Retinal pigment epithelial cell (primary cell): ENCODE measurements around the gene SLC47A1.
"Not testable (repeated sequence)": the region's sequence is repeated elsewhere in the genome, so short reads cannot be mapped to it uniquely, and the experiment has no call there.

Experiments
- DNase-seq: peaks from one replicate; pipeline ENCODE4 v3.0.0-alpha.2; 2010; ENCODE audit warnings: low read depth
- H3K4me3 ChIP-seq: 2 replicates; pipeline ENCODE4 v1.5.1; 2011; ENCODE audit warnings: mild to moderate bottlenecking, low read length, control low read depth, moderate library complexity
- TF ChIP-seq, protein P1 (sequence below): conservative IDR thresholded peaks from 2 replicates; pipeline ENCODE4 v1.5.1; 2011; ENCODE audit warnings: low read depth, low read length, control low read depth, inconsistent platforms

SLC47A1 gene

GRCh38 chr17:19494961-19495806 is 38.5 kb upstream of the SLC47A1 start:
- DNase-seq, result no peak
- TF ChIP-seq, protein P1, sequence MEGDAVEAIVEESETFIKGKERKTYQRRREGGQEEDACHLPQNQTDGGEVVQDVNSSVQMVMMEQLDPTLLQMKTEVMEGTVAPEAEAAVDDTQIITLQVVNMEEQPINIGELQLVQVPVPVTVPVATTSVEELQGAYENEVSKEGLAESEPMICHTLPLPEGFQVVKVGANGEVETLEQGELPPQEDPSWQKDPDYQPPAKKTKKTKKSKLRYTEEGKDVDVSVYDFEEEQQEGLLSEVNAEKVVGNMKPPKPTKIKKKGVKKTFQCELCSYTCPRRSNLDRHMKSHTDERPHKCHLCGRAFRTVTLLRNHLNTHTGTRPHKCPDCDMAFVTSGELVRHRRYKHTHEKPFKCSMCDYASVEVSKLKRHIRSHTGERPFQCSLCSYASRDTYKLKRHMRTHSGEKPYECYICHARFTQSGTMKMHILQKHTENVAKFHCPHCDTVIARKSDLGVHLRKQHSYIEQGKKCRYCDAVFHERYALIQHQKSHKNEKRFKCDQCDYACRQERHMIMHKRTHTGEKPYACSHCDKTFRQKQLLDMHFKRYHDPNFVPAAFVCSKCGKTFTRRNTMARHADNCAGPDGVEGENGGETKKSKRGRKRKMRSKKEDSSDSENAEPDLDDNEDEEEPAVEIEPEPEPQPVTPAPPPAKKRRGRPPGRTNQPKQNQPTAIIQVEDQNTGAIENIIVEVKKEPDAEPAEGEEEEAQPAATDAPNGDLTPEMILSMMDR, result no peak
- no peak overlapping the region for H3K4me3 ChIP-seq

DNA sequence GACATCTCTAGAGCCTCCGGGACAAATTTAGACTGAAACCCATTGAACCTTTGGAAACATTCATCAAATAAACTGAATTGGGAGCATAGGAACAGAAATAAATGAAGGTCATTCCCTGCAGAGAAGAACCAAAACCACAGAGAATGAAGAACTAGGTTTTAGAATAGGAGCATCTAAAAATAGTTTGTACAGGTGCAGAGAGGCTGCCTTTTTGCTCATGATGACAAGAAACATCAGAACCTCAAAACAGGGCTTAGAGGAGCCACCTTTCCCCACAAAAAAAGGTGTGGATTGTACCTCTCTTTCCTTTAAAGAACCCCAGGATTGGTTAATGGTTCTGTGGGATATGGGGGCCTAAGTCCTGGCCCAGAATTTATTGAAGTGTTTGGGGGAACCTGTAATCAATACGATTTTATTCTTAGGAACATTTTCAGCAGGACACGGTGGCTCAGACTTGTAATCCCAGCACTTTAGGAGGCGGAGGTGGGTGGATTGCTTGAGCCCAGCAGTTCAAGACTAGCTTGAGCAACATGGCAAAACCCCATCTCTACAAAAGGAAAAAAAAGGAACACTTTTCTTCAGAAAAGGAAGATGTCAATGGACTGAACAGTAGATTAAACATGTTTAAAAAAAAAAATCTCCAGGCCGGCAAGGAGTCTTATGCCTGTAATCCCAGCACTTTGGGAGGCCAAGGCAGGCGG is 37.7 kb upstream of the SLC47A1 start:
- TF ChIP-seq, protein P1, result no peak
- no peak for DNase-seq
- no peak overlapping the region for H3K4me3 ChIP-seq

GRCh38 chr17:19497624-19498023 is 36.0 kb upstream of the SLC47A1 start:
- no peak for DNase-seq
- no peak overlapping the region for H3K4me3 ChIP-seq
- TF ChIP-seq, protein P1, result no peak

GRCh38 chr17:19501219-19501618 is 32.4 kb upstream of the SLC47A1 start:
- TF ChIP-seq, protein P1, result no peak
- no peak for DNase-seq
- H3K4me3 ChIP-seq, result no peak overlapping the region

- DNase-seq, result no peak
- TF ChIP-seq, protein P1, result no peak
Observed at GRCh38 chr17:19502517-19502916, 31.1 kb upstream of the SLC47A1 start.

DNA sequence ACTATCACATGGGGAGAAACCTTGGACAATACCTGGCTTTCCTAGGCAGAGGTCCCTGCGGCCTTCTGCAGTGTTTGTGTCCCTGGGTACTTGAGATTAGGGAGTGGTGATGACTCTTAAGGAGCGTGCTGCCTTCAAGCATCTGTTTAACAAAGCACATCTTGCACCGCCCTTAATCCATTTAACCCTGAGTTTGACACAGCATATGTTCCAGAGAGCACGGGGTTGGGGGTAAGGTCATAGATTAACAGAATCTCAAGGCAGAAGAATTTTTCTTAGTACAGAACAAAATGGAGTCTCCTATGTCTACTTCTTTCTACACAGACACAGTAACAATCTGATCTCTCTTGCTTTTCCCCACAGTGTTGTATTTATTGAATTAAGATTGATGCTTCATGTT is 28.1 kb upstream of the SLC47A1 start:
- DNase-seq, H3K4me3 ChIP-seq: not testable (repeated sequence)

More at GRCh38 chr17:19502517-19502916, 31.1 kb upstream of the SLC47A1 start:
- no peak overlapping the region for H3K4me3 ChIP-seq

GRCh38 chr17:19507775-19508576 is 25.7 kb upstream of the SLC47A1 start:
- DNase-seq, result peak; percentile 67
- H3K4me3 ChIP-seq, result peak overlapping the region; percentile 77
- TF ChIP-seq, protein P1, result no peak
